ENCODE measurements around the gene AZI2. TPM values are rescaled to one million over a fixed set of nuclear protein-coding genes. Genes with fewer than 3 reads are reported as not detected.

AZI2 gene
- polyA plus RNA-seq, 3 donors = 57.4 to 134 (median 99.3) TPM

DNA sequence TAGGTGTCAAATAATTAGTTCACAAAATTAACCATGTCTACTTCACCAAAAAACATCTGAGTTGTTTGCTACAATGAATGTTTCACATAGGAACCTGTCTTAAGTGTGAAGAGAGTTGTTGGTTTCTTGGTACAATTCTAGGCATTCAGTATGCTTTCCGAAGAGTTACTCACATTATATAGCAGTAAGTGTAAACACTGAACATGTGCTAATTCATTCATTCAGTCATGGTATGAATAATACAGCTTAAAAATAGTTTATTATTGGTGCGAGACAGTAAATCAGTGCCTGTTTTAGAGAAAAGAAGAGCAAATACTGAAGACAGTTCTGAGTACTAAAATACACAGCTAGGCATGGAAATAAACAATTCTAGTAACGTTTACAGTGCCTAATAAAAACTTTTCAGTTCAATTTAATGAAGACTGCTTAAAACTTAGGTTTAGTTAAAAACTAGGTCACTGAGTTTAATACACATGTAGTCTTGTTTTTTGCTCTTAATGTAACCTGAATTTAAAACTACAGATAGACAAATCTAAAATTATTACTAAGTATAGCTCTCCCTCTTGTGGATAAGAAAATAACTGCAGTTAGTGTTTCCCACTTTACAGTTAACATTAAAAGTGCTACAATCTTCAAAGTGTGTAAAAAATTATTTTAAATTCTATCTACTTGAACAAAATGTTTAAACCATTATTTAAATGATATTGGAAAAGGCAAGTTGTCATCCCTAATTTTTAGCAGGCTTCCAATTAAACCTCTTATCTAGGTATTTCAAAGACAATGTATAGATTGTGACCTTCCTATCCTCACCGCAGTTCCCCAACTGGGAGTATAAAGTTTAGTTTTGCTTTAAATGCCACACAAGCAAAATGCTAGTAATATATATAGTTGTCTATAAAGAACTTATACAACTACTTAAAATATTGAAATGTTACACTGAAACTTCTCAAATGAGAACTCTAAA lies 20.2 kb downstream of the AZI2 start:
- no peaks in the 10 kb centered on the region for H3K9me3 ChIP-seq (replicated peaks in 1 of 2; ENCODE audit: control insufficient read depth in 1 of 2, insufficient read depth in 1 of 2, low read length in 2 of 2)
- intact Hi-C loops (cut with micrococcal nuclease) = loop anchor here in 1 of 2 donors (5.0 kb wide), 1 partner anchor 616 kb away; no protein-coding TSS in a partner anchor
- H3K27me3 ChIP-seq (ENCODE audit: control insufficient read depth in 2 of 2, insufficient read depth in 2 of 2, low read length in 2 of 2) = no peaks in the 10 kb centered on the region
- no peak overlapping the region for H2AFZ ChIP-seq (ENCODE audit: insufficient read depth, low read depth, low read length, poor library complexity, severe bottlenecking)
- peaks cover 4 to 10% of the 10 kb centered on the region in 2 donors for H3K4me1 ChIP-seq (ENCODE audit: control insufficient read depth in 1 of 2, insufficient read depth in 2 of 2, low read length in 2 of 2)
- DNase-seq = peak in 2 of 3 donors; percentile 14 to 54
- no CpG with 5 or more reads among the region's 4 CpGs for WGBS (ENCODE audit: insufficient coverage)
- H3K4me2 ChIP-seq (replicated peaks; ENCODE audit: extremely low read depth, low read length, poor library complexity, severe bottlenecking) = no peak overlapping the region
- H3K36me3 ChIP-seq (replicated peaks in 1 of 2; ENCODE audit: control insufficient read depth in 1 of 2, insufficient read depth in 2 of 2, low read length in 2 of 2) = peaks cover 73 to 84% of the 10 kb centered on the region in 2 donors
- Mint-ChIP-seq H3K27me3 (ENCODE audit: low read depth in 3 of 3) (no peaks in the 10 kb centered on the region), H3K9me3 (no peaks in the 10 kb centered on the region), H3K36me3 (peaks cover 53 to 58% of the 10 kb centered on the region in 2 donors), H3K4me3 (no peak overlapping the region), H3K4me1 (peaks cover 6% of the 10 kb centered on the region), H3K27ac (no peak overlapping the region)
- H3K79me2 ChIP-seq (ENCODE audit: insufficient read depth, low read length) = no peaks in the 10 kb centered on the region
- H3K27ac ChIP-seq (ENCODE audit: low read depth in 1 of 2, low read length in 2 of 2) = no peak overlapping the region
- H4K20me1 ChIP-seq (ENCODE audit: insufficient read depth, low read length) = peaks cover 5% of the 10 kb centered on the region
- TF ChIP-seq, protein P1, sequence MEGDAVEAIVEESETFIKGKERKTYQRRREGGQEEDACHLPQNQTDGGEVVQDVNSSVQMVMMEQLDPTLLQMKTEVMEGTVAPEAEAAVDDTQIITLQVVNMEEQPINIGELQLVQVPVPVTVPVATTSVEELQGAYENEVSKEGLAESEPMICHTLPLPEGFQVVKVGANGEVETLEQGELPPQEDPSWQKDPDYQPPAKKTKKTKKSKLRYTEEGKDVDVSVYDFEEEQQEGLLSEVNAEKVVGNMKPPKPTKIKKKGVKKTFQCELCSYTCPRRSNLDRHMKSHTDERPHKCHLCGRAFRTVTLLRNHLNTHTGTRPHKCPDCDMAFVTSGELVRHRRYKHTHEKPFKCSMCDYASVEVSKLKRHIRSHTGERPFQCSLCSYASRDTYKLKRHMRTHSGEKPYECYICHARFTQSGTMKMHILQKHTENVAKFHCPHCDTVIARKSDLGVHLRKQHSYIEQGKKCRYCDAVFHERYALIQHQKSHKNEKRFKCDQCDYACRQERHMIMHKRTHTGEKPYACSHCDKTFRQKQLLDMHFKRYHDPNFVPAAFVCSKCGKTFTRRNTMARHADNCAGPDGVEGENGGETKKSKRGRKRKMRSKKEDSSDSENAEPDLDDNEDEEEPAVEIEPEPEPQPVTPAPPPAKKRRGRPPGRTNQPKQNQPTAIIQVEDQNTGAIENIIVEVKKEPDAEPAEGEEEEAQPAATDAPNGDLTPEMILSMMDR (IDR thresholded peaks at IDR 0.05) = peak; percentile 86
- no peak overlapping the region for H3K9ac ChIP-seq (ENCODE audit: insufficient read depth, low read length, poor library complexity, severe bottlenecking)
- no peak overlapping the region for H3K4me3 ChIP-seq (replicated peaks in 1 of 3; ENCODE audit: low read depth in 2 of 3, low read length in 3 of 3)

DNA sequence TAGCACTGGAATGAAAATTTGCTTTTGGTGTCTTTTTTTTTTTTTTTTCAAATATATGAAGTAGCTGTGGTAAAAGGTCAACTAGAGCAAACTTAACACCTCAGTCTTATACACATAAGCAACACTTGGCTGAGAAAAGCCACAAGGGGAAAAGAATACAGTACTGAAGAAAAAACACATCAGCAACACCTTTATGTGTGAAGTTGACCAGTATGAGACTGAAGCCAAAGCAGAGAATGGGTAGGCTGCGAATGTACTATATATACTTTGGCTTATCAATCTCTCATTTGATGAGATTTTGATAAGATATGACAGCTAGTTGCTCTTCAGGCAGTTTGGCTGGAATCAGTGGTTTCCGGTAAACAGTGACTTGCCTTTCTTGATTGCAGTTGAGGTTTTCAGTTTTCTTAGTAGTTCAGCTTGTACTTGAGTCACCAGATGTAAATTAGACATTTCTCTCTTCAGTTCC lies 22.1 kb downstream of the AZI2 start:
- WGBS (ENCODE audit: insufficient coverage) = 60% methylated on average over 1 of the region's 2 CpGs
- no peaks in the 10 kb centered on the region for H3K27me3 ChIP-seq (ENCODE audit: control insufficient read depth in 2 of 2, insufficient read depth in 2 of 2, low read length in 2 of 2)
- no peaks in the 10 kb centered on the region for H3K9me3 ChIP-seq (replicated peaks in 1 of 2; ENCODE audit: control insufficient read depth in 1 of 2, insufficient read depth in 1 of 2, low read length in 2 of 2)
- peak overlapping the region in 1 of 2 donors; percentile 36 for H3K27ac ChIP-seq (ENCODE audit: low read depth in 1 of 2, low read length in 2 of 2)
- H4K20me1 ChIP-seq (ENCODE audit: insufficient read depth, low read length) = peaks cover 5% of the 10 kb centered on the region
- peak overlapping the region; percentile 9 for H3K4me2 ChIP-seq (replicated peaks; ENCODE audit: extremely low read depth, low read length, poor library complexity, severe bottlenecking)
- DNase-seq = peak in 2 of 3 donors; percentile 26 to 30
- H3K36me3 ChIP-seq (replicated peaks in 1 of 2; ENCODE audit: control insufficient read depth in 1 of 2, insufficient read depth in 2 of 2, low read length in 2 of 2) = peaks cover 77 to 84% of the 10 kb centered on the region in 2 donors
- TF ChIP-seq, protein P1 (IDR thresholded peaks at IDR 0.05) = no peak
- H3K9ac ChIP-seq (ENCODE audit: insufficient read depth, low read length, poor library complexity, severe bottlenecking) = no peak overlapping the region
- H3K4me3 ChIP-seq (replicated peaks in 1 of 3; ENCODE audit: low read depth in 2 of 3, low read length in 3 of 3) = no peak overlapping the region
- H3K36me3 Mint-ChIP-seq = peaks cover 57 to 59% of the 10 kb centered on the region in 2 donors
- H3K4me3 Mint-ChIP-seq = no peak overlapping the region
- no peaks in the 10 kb centered on the region for H3K79me2 ChIP-seq (ENCODE audit: insufficient read depth, low read length)
- peaks cover 6% of the 10 kb centered on the region for H3K4me1 Mint-ChIP-seq
- H3K4me1 ChIP-seq (ENCODE audit: control insufficient read depth in 1 of 2, insufficient read depth in 2 of 2, low read length in 2 of 2) = peaks cover 4 to 10% of the 10 kb centered on the region in 2 donors
- H3K27me3 Mint-ChIP-seq (ENCODE audit: low read depth in 3 of 3) = no peaks in the 10 kb centered on the region
- intact Hi-C loops (cut with micrococcal nuclease) = loop anchor here in 1 of 2 donors (5.0 kb wide), 1 partner anchor 614 kb away; no protein-coding TSS in a partner anchor
- H3K27ac Mint-ChIP-seq = no peak overlapping the region
- no peaks in the 10 kb centered on the region for H3K9me3 Mint-ChIP-seq
- no peak overlapping the region for H2AFZ ChIP-seq (ENCODE audit: insufficient read depth, low read depth, low read length, poor library complexity, severe bottlenecking)

All from CD14-positive monocyte (primary cell).